Measurements from ENCODE around the gene UBE2U. TPM values are rescaled to one million over a fixed set of nuclear protein-coding genes. Genes with fewer than 3 reads are reported as not detected.

The UBE2U gene
- total RNA-seq, 6 experiments from 2014 or later, result not detected

- Mint-ChIP-seq H3K27ac (no peak overlapping the region), H3K36me3 (ENCODE audit: low read depth) (0 out of 2 replicates have a peak, but pooled peaks cover 6% of the 10 kb centered on the region), H3K4me3 (no peak overlapping the region), H3K4me1 (ENCODE audit: low read depth) (peaks cover 27% of the 10 kb centered on the region), H3K27me3 (ENCODE audit: insufficient read depth) (no peaks in the 10 kb centered on the region; the same call in none of the 2 replicates), H3K9me3 (no peaks in the 10 kb centered on the region)
- TF ChIP-seq CTCF (IDR thresholded peaks at IDR 0.05), result no peak
- DNase-seq, result no peak
These were observed 40.0 kb upstream of the UBE2U start for GRCh38 chr1:64163431-64163830.

- peak; percentile 77 for TF ChIP-seq CTCF (IDR thresholded peaks at IDR 0.05)
- Mint-ChIP-seq H3K4me3 (no peak overlapping the region), H3K9me3 (no peaks in the 10 kb centered on the region), H3K27ac (no peak overlapping the region), H3K27me3 (ENCODE audit: insufficient read depth) (no peaks in the 10 kb centered on the region; the same call in none of the 2 replicates), H3K4me1 (ENCODE audit: low read depth) (peaks cover 27% of the 10 kb centered on the region), H3K36me3 (ENCODE audit: low read depth) (peaks cover 5% of the 10 kb centered on the region)
- peak; percentile 47 for DNase-seq
These were observed 39.5 kb upstream of the UBE2U start for GRCh38 chr1:64163970-64164369.

- no peaks in the 10 kb centered on the region; the same call in 1 of the 2 replicates for H3K27me3 Mint-ChIP-seq (ENCODE audit: insufficient read depth)
- TF ChIP-seq CTCF (IDR thresholded peaks at IDR 0.05), result no peak
- H3K36me3 Mint-ChIP-seq (ENCODE audit: low read depth), result peaks cover 13% of the 10 kb centered on the region
- peaks cover 27% of the 10 kb centered on the region for H3K4me1 Mint-ChIP-seq (ENCODE audit: low read depth)
- no peak overlapping the region for H3K4me3 Mint-ChIP-seq
- H3K27ac Mint-ChIP-seq, result no peak overlapping the region
- no peak for DNase-seq
- 0 out of 2 replicates have a peak, but pooled peaks cover 5% of the 10 kb centered on the region for H3K9me3 Mint-ChIP-seq
These were observed 36.8 kb upstream of the UBE2U start for GRCh38 chr1:64166629-64167028.

GRCh38 chr1:64167176-64167575 lies 36.2 kb upstream of the UBE2U start:
- no peak overlapping the region for H3K4me3 Mint-ChIP-seq
- 0 out of 2 replicates have a peak, but pooled peaks cover 5% of the 10 kb centered on the region for H3K9me3 Mint-ChIP-seq
- peaks cover 13% of the 10 kb centered on the region for H3K36me3 Mint-ChIP-seq (ENCODE audit: low read depth)
- H3K4me1 Mint-ChIP-seq (ENCODE audit: low read depth), result peaks cover 27% of the 10 kb centered on the region
- TF ChIP-seq CTCF (IDR thresholded peaks at IDR 0.05), result no peak
- no peak overlapping the region for H3K27ac Mint-ChIP-seq
- no peaks in the 10 kb centered on the region; the same call in 1 of the 2 replicates for H3K27me3 Mint-ChIP-seq (ENCODE audit: insufficient read depth)
- no peak for DNase-seq

- DNase-seq, result no peak
- no peak for TF ChIP-seq CTCF (IDR thresholded peaks at IDR 0.05)
- Mint-ChIP-seq H3K27me3 (ENCODE audit: insufficient read depth) (no peaks in the 10 kb centered on the region), H3K27ac (peak overlapping the region; percentile 84), H3K9me3 (0 out of 2 replicates have a peak, but pooled peaks cover 5% of the 10 kb centered on the region), H3K4me3 (peak overlapping the region; percentile 79; the same call in 1 of the 2 replicates), H3K36me3 (ENCODE audit: low read depth) (peaks cover 13% of the 10 kb centered on the region), H3K4me1 (ENCODE audit: low read depth) (peaks cover 36% of the 10 kb centered on the region)
These were observed 32.2 kb upstream of the UBE2U start for GRCh38 chr1:64171246-64171645.

All from HFFc6 (cell line).